ENCODE measurements around the gene NSL1.

Gene NSL1

GRCh38 chr1:212775241-212775640, 16.3 kb downstream of the NSL1 start:
- Histone ChIP-seq H3K9me3 (ENCODE audit: insufficient read depth, low read length) (no peaks in the 10 kb centered on the region), H4K20me1 (ENCODE audit: low read depth, low read length) (no peaks in the 10 kb centered on the region), H3K9me2 (replicated peaks; ENCODE audit: insufficient read depth, low read length) (no peaks in the 10 kb centered on the region), H3K9ac (ENCODE audit: low read length) (no peak overlapping the region), H3K79me2 (ENCODE audit: insufficient read depth, low read length) (peaks cover 6% of the 10 kb centered on the region; the same call in 1 of the 2 replicates), H3K4me2 (ENCODE audit: low read depth, low read length, poor library complexity, severe bottlenecking) (no peak overlapping the region), H2AFZ (ENCODE audit: low read depth, low read length, severe bottlenecking) (no peak overlapping the region), H3K4me3 (ENCODE audit: insufficient read depth, low read length, poor library complexity, severe bottlenecking) (no peak overlapping the region), H3K27ac (ENCODE audit: low read depth, low read length) (no peak overlapping the region), H3F3A (ENCODE audit: insufficient read depth) (no peaks in the 10 kb centered on the region), H3K36me3 (ENCODE audit: low read length) (no peaks in the 10 kb centered on the region; the same call in 1 of the 2 replicates), H3K27me3 (ENCODE audit: low read length) (no peaks in the 10 kb centered on the region)
- TF ChIP-seq, protein P1, sequence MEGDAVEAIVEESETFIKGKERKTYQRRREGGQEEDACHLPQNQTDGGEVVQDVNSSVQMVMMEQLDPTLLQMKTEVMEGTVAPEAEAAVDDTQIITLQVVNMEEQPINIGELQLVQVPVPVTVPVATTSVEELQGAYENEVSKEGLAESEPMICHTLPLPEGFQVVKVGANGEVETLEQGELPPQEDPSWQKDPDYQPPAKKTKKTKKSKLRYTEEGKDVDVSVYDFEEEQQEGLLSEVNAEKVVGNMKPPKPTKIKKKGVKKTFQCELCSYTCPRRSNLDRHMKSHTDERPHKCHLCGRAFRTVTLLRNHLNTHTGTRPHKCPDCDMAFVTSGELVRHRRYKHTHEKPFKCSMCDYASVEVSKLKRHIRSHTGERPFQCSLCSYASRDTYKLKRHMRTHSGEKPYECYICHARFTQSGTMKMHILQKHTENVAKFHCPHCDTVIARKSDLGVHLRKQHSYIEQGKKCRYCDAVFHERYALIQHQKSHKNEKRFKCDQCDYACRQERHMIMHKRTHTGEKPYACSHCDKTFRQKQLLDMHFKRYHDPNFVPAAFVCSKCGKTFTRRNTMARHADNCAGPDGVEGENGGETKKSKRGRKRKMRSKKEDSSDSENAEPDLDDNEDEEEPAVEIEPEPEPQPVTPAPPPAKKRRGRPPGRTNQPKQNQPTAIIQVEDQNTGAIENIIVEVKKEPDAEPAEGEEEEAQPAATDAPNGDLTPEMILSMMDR (IDR thresholded peaks at IDR 0.05; ENCODE audit: insufficient read depth, low read length, poor library complexity, severe bottlenecking) = no peak
- no peak for TF ChIP-seq EZH2phosphoT487 (conservative IDR thresholded peaks at IDR 0.05; ENCODE audit: low read length)

GRCh38 chr1:212774584-212774983, 17.0 kb downstream of the NSL1 start:
- no peak overlapping the region for H3K4me3 ChIP-seq (ENCODE audit: insufficient read depth, low read length, poor library complexity, severe bottlenecking)
- no peak overlapping the region for H2AFZ ChIP-seq (ENCODE audit: low read depth, low read length, severe bottlenecking)
- H3K9ac ChIP-seq (ENCODE audit: low read length) = no peak overlapping the region
- no peaks in the 10 kb centered on the region for H3K27me3 ChIP-seq (ENCODE audit: low read length)
- peaks cover 10% of the 10 kb centered on the region; the same call in 1 of the 2 replicates for H3K79me2 ChIP-seq (ENCODE audit: insufficient read depth, low read length)
- no peak overlapping the region for H3K27ac ChIP-seq (ENCODE audit: low read depth, low read length)
- peaks cover 3% of the 10 kb centered on the region for H3K36me3 ChIP-seq (ENCODE audit: low read length)
- no peaks in the 10 kb centered on the region for H3K9me2 ChIP-seq (replicated peaks; ENCODE audit: insufficient read depth, low read length)
- H3K4me2 ChIP-seq (ENCODE audit: low read depth, low read length, poor library complexity, severe bottlenecking) = no peak overlapping the region
- H3K9me3 ChIP-seq (ENCODE audit: insufficient read depth, low read length) = no peaks in the 10 kb centered on the region
- no peaks in the 10 kb centered on the region for H3F3A ChIP-seq (ENCODE audit: insufficient read depth)
- TF ChIP-seq, protein P1 (IDR thresholded peaks at IDR 0.05; ENCODE audit: insufficient read depth, low read length, poor library complexity, severe bottlenecking) = no peak
- no peak for TF ChIP-seq EZH2phosphoT487 (conservative IDR thresholded peaks at IDR 0.05; ENCODE audit: low read length)
- H4K20me1 ChIP-seq (ENCODE audit: low read depth, low read length) = no peaks in the 10 kb centered on the region

DNA sequence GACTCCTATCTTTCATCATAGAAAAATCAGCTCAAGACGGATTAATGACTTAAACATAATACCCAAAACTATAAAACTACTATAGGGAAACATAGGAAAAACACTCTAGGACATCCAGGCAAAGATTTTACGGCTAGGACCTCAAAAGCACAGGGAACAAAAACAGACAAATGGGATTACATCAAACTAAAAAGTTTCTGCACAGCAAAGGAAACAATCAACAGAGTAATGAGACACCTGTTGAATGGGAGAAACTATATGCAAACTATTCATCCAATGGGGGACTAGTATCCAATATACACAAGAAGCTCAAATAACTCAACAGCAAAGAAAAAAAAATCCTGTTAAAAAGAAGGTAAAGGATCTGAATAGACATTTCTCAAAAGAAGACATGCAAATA, 18.6 kb downstream of the NSL1 start:
- Histone ChIP-seq H3K9me2 (replicated peaks; ENCODE audit: insufficient read depth, low read length) (no peaks in the 10 kb centered on the region), H3K36me3 (ENCODE audit: low read length) (peaks cover 3% of the 10 kb centered on the region), H3K27ac (ENCODE audit: low read depth, low read length) (no peak overlapping the region), H3K9me3 (ENCODE audit: insufficient read depth, low read length) (no peaks in the 10 kb centered on the region), H3K4me3 (ENCODE audit: insufficient read depth, low read length, poor library complexity, severe bottlenecking) (no peak overlapping the region), H2AFZ (ENCODE audit: low read depth, low read length, severe bottlenecking) (no peak overlapping the region), H4K20me1 (ENCODE audit: low read depth, low read length) (no peaks in the 10 kb centered on the region), H3K4me2 (ENCODE audit: low read depth, low read length, poor library complexity, severe bottlenecking) (no peak overlapping the region), H3K27me3 (ENCODE audit: low read length) (no peaks in the 10 kb centered on the region), H3K9ac (ENCODE audit: low read length) (no peak overlapping the region), H3F3A (ENCODE audit: insufficient read depth) (no peaks in the 10 kb centered on the region), H3K79me2 (ENCODE audit: insufficient read depth, low read length) (peaks cover 25% of the 10 kb centered on the region)
- TF ChIP-seq, protein P1 (IDR thresholded peaks at IDR 0.05; ENCODE audit: insufficient read depth, low read length, poor library complexity, severe bottlenecking) = no peak
- TF ChIP-seq EZH2phosphoT487 (conservative IDR thresholded peaks at IDR 0.05; ENCODE audit: low read length) = no peak

Data from SU-DHL-6 (cell line).